GM21529 (cell line): ENCODE measurements around the gene LZIC.
A peak's percentile ranks its signal among the peaks of the same experiment; 100 is the strongest.
"Not testable (repeated sequence)": the region's sequence is repeated elsewhere in the genome, so short reads cannot be mapped to it uniquely, and the experiment has no call there.

Experiments used
- ATAC-seq: cut with Tn5 transposase; IDR thresholded peaks from one replicate; pipeline ENCODE4 v1.9.1; 2021; ENCODE audit not compliant: unreplicated experiment

The LZIC gene

GRCh38 chr1:9942939-9943788 is at the start of gene LZIC, which contains the start of gene NMNAT1:
Gene LZIC, minus strand, starts transcription at chr1:9943391. Its CDS starts 6,772 bp downstream, at chr1:9936619.
Gene NMNAT1, plus strand, starts transcription at chr1:9943475. Its CDS starts 28,599 bp downstream, at chr1:9972074.
- peak; percentile 94 for ATAC-seq

GRCh38 chr1:9992910-9993309 is 49.7 kb upstream of the LZIC start:
- ATAC-seq, result no peak

GRCh38 chr1:9990944-9991343 is 47.8 kb upstream of the LZIC start:
- ATAC-seq, result no peak

GRCh38 chr1:9989773-9990172 is 46.6 kb upstream of the LZIC start:
- ATAC-seq, result no peak

GRCh38 chr1:9985001-9985400 is 41.8 kb upstream of the LZIC start:
- ATAC-seq, result no peak

- no peak for ATAC-seq
Observed at GRCh38 chr1:9984253-9984652, 41.1 kb upstream of the LZIC start.

- ATAC-seq, result no peak
Observed at GRCh38 chr1:9960706-9961562, 17.7 kb upstream of the LZIC start.

- ATAC-seq, result no peak
Observed at GRCh38 chr1:9960011-9960410, 16.8 kb upstream of the LZIC start.

GRCh38 chr1:9957726-9958125 is 14.5 kb upstream of the LZIC start:
- no peak for ATAC-seq

GRCh38 chr1:9946315-9946714 is 3.1 kb upstream of the LZIC start:
- ATAC-seq, result no peak

GRCh38 chr1:9942399-9942938 is 722 bp downstream of the LZIC start:
- no peak for ATAC-seq

- ATAC-seq, result no peak
Observed at GRCh38 chr1:9929431-9930385, 13.5 kb downstream of the LZIC start.

- ATAC-seq, result no peak
Observed at GRCh38 chr1:9927259-9927658, 15.9 kb downstream of the LZIC start.

GRCh38 chr1:9922342-9922741 is 20.8 kb downstream of the LZIC start:
- ATAC-seq, result no peak

- no peak for ATAC-seq
Observed at GRCh38 chr1:9920606-9921005, 22.6 kb downstream of the LZIC start.

GRCh38 chr1:9917901-9918300 is 25.3 kb downstream of the LZIC start:
- ATAC-seq, result no peak

GRCh38 chr1:9917495-9917894 is 25.7 kb downstream of the LZIC start:
- ATAC-seq, result not testable (repeated sequence)

- no peak for ATAC-seq
Observed at GRCh38 chr1:9916452-9916851, 26.7 kb downstream of the LZIC start.

- ATAC-seq, result no peak
Observed at GRCh38 chr1:9914610-9914937, 28.6 kb downstream of the LZIC start.

GRCh38 chr1:9912264-9912936 is 30.8 kb downstream of the LZIC start:
- ATAC-seq, result no peak
